Omental fat pad (tissue), 4 donors: Measurements from ENCODE around the gene AUTS2. TPM values are rescaled to one million over a fixed set of nuclear protein-coding genes. Genes with fewer than 3 reads are reported as not detected.

ENCODE experiments used
- ATAC-seq: fragments of 150-250 bp; one replicate; pipeline ENCODE4 v1.9.1; 2016; ENCODE audit warnings: mild to moderate bottlenecking, moderate library complexity; ENCODE audit not compliant: low FRiP score
- DNase-seq: peaks from one replicate; pipeline ENCODE4 v3.0.0-alpha.2; 2019; ENCODE audit warnings: low spot score
- CTCF ChIP-seq, 3 donors: fragments of 450-650 bp; IDR thresholded peaks; one replicate each; pipeline ENCODE4 v1.5.1; 2016 to 2017; ENCODE audit warnings: antibody characterized with exemption in 3 of 3, mild to moderate bottlenecking in 3 of 3, moderate library complexity in 2 of 3
- total RNA-seq, 4 donors: library from RNA; depleted of rRNA; stranded (reverse); fragments of >200 nt; gene quantifications; one replicate each; pipeline ENCODE4 v1.1.0, GENCODE V29; 2016

The AUTS2 gene
- total RNA-seq, 4 donors from 2014 or later: 13.2 to 27.0 (median 21.2) TPM

GRCh38 chr7:70571403-70571934 lies 973.2 kb downstream of the AUTS2 start:
- ATAC-seq (no peak), DNase-seq (no peak)
- no peak for TF ChIP-seq CTCF (IDR thresholded peaks at IDR 0.05)

DNA sequence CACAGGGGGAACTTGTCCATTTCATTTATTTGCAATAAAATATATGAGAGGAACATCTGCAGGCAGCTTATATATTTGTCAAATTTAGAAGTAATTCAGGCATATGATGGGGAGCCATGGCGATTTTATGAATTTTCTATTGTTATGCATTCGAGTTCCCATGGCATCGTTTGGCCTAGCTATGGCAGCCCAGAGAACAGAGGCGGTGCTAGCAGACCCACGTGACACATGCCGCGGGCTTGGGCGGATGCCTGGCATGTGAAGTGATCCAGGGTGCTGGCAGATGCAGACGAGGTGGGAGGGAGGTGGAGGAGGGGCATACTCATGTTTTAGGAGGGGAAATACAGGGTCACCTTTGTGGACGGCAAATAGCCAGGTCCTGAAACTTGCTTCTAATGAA lies 973.7 kb downstream of the AUTS2 start:
- ATAC-seq (no peak), DNase-seq (no peak)
- no peak for TF ChIP-seq CTCF (IDR thresholded peaks at IDR 0.05)

GRCh38 chr7:70572571-70572970 lies 974.3 kb downstream of the AUTS2 start:
- ATAC-seq: no peak
- TF ChIP-seq CTCF (IDR thresholded peaks at IDR 0.05): no peak
- no peak for DNase-seq

DNA sequence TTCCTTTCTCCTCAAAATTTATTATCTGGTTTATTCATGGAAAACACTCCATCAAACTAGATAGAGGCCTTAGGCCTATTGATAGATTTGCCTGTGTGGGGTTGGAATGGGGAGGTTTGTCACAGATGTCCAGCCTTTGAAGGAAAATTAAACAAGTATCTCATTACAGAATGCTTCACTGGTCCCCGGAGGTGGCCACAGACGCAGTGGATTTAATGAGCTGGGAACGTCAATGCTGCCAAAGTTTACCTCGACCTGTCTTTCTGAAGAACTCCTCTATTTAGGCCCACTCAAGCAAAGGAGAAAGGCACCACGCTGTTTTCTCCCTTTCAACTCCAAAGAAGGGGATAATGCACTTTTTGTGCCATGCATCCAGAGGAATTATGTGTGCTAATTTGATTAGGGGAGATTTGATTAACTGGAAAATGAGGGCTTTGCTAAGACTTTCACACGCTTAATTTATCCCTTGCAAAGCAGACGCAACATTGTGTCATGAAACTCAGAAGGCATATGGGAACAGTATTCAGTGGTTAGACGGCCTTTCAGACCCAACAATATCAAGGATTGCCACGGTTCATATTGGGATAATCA lies 974.9 kb downstream of the AUTS2 start:
- no peak for DNase-seq
- no peak for TF ChIP-seq CTCF (IDR thresholded peaks at IDR 0.05)
- ATAC-seq: no peak

- ATAC-seq (no peak), DNase-seq (no peak)
- TF ChIP-seq CTCF (IDR thresholded peaks at IDR 0.05): no peak
Measured at GRCh38 chr7:70573696-70574095, 975.4 kb downstream of the AUTS2 start.

DNA sequence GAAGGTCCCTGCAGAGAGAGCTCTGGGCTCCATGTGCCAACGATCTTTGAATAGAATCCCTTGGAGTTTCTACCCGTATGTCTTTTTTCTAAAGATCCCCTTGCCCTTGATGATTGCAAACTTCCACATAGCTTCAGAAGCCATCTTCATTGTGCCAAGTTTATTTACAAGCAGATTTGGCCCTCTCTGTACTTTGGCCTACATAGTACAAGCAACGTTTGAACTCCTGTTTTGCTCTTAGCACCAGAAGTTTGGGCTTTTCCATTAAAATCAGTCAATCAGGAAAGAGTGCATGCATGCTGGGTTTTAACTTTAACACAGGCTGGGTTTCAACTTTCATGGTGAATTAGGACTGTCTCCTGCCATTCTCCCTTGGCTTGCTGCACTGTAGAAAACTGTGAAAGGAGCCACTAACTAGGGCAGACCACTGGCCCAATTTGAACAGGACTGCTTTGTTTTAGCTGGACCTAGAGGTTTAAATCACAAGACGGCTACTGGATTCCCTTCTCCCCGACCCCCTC lies 976.1 kb downstream of the AUTS2 start:
- DNase-seq: no peak
- TF ChIP-seq CTCF (IDR thresholded peaks at IDR 0.05): no peak
- ATAC-seq: no peak
